Skeletal muscle tissue (tissue), 4 donors: ENCODE results near the gene KCTD16. TPM values are rescaled to one million over a fixed set of nuclear protein-coding genes. Genes with fewer than 3 reads are reported as not detected.

Experiments used
- H3K27ac ChIP-seq: one replicate; pipeline ENCODE4 v1.7.0; 2013; ENCODE audit warnings: mild to moderate bottlenecking, low read depth, low read length, inconsistent platforms
- H3K27me3 ChIP-seq, 3 donors: one replicate each; pipeline ENCODE4 v1.7.0; 2013; ENCODE audit warnings: low read length in 3 of 3; ENCODE audit not compliant: control insufficient read depth in 3 of 3, insufficient read depth in 3 of 3
- H3K36me3 ChIP-seq, 3 donors: one replicate each; pipeline ENCODE4 v1.7.0; 2013; ENCODE audit warnings: low read length in 3 of 3; ENCODE audit not compliant: control insufficient read depth in 3 of 3, insufficient read depth in 3 of 3
- H3K4me1 ChIP-seq, 3 donors: one replicate each; pipeline ENCODE4 v1.7.0; 2013; ENCODE audit warnings: low read length in 3 of 3, mild to moderate bottlenecking in 3 of 3; ENCODE audit not compliant: control insufficient read depth in 3 of 3, insufficient read depth in 3 of 3
- H3K4me3 ChIP-seq, 3 donors: one replicate each; pipeline ENCODE4 v1.7.0; 2013; ENCODE audit warnings: low read length in 3 of 3
- H3K9ac ChIP-seq, 3 donors: one replicate each; pipeline ENCODE4 v1.7.0; 2013; ENCODE audit warnings: low read length in 3 of 3, mild to moderate bottlenecking in 3 of 3, moderate library complexity in 2 of 3, low read depth in 1 of 3
- H3K9me3 ChIP-seq, 3 donors: one replicate each; pipeline ENCODE4 v1.7.0; 2013; ENCODE audit warnings: low read length in 3 of 3; ENCODE audit not compliant: control insufficient read depth in 3 of 3
- total RNA-seq: library from RNA; depleted of rRNA; stranded (reverse); fragments of >200 nt; gene quantifications from one replicate; pipeline ENCODE4 v1.2.3, GENCODE V29; 2014
- donor health status: Osteomylitis.

KCTD16 gene
- total RNA-seq, 1 donor from 2014 or later: under 0.01 TPM

DNA sequence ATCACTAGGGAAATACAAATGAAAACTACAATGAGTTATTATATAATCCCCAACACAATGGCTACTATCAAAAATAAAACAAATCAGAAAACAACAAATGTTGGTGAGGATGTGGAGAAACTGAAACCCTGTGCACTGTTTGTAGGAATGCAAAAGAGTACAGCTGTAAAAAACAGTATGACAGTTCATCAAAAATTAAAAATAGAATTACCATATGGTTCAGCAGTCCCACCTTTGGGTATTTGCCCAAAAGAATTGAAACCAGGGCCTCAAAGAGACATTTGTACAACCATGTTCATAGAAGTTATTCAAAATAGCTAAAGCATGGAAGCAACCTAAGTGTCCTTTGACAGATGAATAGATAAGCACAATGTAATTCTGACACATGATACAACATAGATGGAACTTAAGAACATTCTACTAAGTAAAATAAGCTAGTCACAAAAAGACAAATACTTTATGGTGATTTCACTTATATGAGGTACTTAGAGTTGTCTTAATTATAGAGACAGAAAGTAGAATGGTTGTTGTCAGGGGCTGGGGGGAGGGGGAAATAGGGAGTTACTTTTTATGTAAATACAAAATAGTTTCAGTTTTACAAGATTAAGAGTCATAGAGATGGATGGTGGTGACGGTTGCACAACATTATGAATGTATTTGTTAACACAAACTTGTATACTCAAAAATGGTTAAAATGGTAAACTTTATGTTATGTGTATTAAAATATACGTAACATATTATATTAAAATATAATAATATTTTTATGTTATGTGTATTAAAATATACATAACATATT is 102.8 kb downstream of the KCTD16 start:
- peaks cover 0 to 3% (median 0%) of the 10 kb centered on the region in 3 donors for H3K9me3 ChIP-seq
- H3K9ac ChIP-seq: no peak overlapping the region
- no peak overlapping the region for H3K27ac ChIP-seq
- no peak overlapping the region for H3K4me3 ChIP-seq
- H3K27me3 ChIP-seq: no peaks in the 10 kb centered on the region
- H3K4me1 ChIP-seq: peaks cover 0 to 3% (median 0%) of the 10 kb centered on the region in 3 donors
- H3K36me3 ChIP-seq: no peaks in the 10 kb centered on the region

DNA sequence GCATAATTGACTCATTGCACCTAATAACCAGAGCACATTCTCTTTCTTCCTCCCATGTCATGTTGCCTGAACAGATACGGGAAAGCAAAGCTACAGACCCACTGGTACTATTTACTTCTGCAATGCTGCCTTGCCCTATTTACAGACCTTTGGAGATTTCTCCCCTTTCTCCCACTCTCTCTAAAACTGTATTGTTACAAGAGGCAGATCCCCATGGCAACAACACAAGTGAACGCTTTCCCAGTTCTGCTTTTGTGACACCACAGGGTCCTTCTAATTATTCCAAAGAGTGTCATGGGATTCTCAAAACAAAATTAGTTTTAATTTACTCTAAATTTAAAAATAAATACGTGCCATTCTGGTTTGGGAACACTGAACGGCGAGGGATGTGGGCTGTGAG is 104.7 kb downstream of the KCTD16 start:
- Histone ChIP-seq H3K4me3 (no peak overlapping the region), H3K4me1 (peaks cover 0 to 3% (median 0%) of the 10 kb centered on the region in 3 donors), H3K27ac (no peak overlapping the region)

DNA sequence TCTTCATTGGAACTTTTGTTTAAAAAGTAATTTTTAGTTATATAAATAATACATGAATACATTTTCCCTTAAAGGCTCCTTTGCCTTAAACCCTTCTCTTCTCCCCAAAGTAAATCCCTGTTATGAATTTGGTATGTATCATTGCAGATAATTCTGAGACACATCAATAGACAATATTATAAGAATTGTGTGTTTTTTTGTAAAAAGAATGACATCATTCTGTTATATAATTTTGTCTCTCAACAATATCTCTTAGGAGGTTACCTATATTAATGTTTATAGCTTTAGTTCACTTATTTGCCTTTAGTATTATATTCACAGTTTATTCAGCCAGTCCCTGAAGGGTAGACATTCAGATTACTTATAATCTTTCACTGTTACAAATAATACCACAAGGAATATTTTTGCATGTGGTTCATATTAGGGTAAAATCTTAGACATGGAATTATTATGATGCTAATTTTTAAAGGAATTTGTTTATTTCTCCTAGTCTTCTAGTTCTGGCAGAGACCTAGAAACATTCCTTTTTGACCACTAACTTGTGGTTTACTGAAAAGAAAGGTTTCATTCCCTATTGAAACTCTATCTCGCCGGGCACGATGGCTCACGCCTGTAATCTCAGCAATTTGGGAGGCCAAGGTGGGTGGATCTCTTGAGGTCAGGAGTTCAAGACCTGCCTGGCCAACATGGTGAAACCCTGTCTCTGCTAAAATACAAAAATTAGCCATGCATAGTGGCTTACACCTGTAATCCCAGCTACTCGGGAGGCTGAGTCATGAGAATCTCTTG is 105.6 kb downstream of the KCTD16 start:
- Histone ChIP-seq H3K9me3 (no peaks in the 10 kb centered on the region), H3K4me3 (no peak overlapping the region), H3K27ac (no peak overlapping the region), H3K36me3 (no peaks in the 10 kb centered on the region), H3K27me3 (no peaks in the 10 kb centered on the region), H3K9ac (no peak overlapping the region), H3K4me1 (peaks cover 0 to 3% (median 0%) of the 10 kb centered on the region in 3 donors)

More for the DNA sequence above, 104.7 kb downstream of the KCTD16 start:
- H3K9ac ChIP-seq: no peak overlapping the region
- no peaks in the 10 kb centered on the region for H3K36me3 ChIP-seq
- no peaks in the 10 kb centered on the region for H3K9me3 ChIP-seq
- no peaks in the 10 kb centered on the region for H3K27me3 ChIP-seq

GRCh38 chr5:144281784-144282183 is 111.1 kb downstream of the KCTD16 start:
- Histone ChIP-seq H3K27me3 (no peaks in the 10 kb centered on the region), H3K36me3 (no peaks in the 10 kb centered on the region), H3K9me3 (no peaks in the 10 kb centered on the region), H3K4me3 (no peak overlapping the region), H3K4me1 (no peaks in the 10 kb centered on the region), H3K9ac (no peak overlapping the region), H3K27ac (no peak overlapping the region)

- Histone ChIP-seq H3K4me1 (no peaks in the 10 kb centered on the region), H3K27ac (no peak overlapping the region), H3K36me3 (no peaks in the 10 kb centered on the region), H3K27me3 (no peaks in the 10 kb centered on the region), H3K4me3 (no peak overlapping the region), H3K9ac (no peak overlapping the region), H3K9me3 (no peaks in the 10 kb centered on the region)
Measured at GRCh38 chr5:144284036-144284435, 113.4 kb downstream of the KCTD16 start.

DNA sequence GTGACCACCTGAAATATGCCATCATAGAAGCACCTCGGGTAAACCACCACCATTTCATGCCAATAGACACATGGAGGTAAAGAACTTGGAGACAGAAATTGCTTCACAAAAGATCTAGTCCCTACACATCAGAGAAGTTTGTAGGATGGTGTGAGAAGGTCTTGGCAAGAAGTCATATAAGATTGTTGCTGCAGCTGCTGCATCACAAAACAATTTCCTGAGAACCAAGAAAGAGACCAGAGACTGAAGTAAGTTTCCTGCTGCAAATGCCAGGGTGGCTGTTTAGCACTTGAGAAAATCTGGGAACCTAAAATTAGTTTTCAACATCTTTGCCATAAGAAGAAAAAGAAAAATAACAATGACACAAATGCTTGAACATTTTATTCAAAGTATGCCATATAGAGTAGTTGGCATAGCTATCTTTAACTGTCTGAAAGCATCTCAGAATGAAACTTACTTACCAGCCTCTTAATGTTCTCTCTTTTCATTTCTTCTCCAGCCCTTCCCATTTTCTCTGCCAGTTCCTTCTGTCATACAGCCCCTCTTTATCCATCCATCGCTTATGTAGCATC is 114.3 kb downstream of the KCTD16 start:
- Histone ChIP-seq H3K36me3 (no peaks in the 10 kb centered on the region), H3K27me3 (no peaks in the 10 kb centered on the region), H3K9me3 (no peaks in the 10 kb centered on the region), H3K9ac (no peak overlapping the region), H3K4me3 (no peak overlapping the region), H3K4me1 (no peaks in the 10 kb centered on the region), H3K27ac (no peak overlapping the region)

- H3K9ac ChIP-seq: no peak overlapping the region
Measured at GRCh38 chr5:144289277-144289676, 118.6 kb downstream of the KCTD16 start.

GRCh38 chr5:144292029-144292428 is 121.4 kb downstream of the KCTD16 start:
- Histone ChIP-seq H3K27me3 (no peaks in the 10 kb centered on the region), H3K36me3 (no peaks in the 10 kb centered on the region), H3K27ac (no peak overlapping the region), H3K9ac (no peak overlapping the region), H3K9me3 (no peaks in the 10 kb centered on the region), H3K4me3 (no peak overlapping the region), H3K4me1 (no peaks in the 10 kb centered on the region)

More at GRCh38 chr5:144289277-144289676, 118.6 kb downstream of the KCTD16 start:
- Histone ChIP-seq H3K36me3 (no peaks in the 10 kb centered on the region), H3K9me3 (no peaks in the 10 kb centered on the region), H3K4me3 (no peak overlapping the region), H3K27me3 (no peaks in the 10 kb centered on the region), H3K4me1 (no peaks in the 10 kb centered on the region), H3K27ac (no peak overlapping the region)

DNA sequence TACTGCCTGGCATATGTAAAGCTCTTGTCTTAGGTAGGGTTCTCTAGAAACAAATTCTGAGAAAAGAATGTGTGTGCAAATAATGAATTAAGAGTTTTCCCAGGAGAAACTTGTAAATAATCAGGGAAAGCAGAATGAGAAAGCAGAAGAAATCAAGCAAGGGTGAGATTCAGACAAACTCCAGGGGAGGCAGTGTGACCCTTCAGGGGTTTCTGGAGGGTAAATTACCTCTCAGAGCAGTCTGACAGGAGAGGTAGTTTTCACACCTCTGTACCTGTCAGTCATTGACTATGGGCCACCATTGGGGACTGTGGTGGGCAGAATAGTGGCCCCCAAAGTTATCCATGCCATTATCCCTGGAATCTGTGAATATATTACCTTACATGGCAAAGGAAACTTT is 124.6 kb downstream of the KCTD16 start:
- H3K9me3 ChIP-seq: no peaks in the 10 kb centered on the region
- no peak overlapping the region for H3K9ac ChIP-seq
- H3K36me3 ChIP-seq: no peaks in the 10 kb centered on the region
- no peaks in the 10 kb centered on the region for H3K27me3 ChIP-seq
- no peak overlapping the region for H3K4me3 ChIP-seq
- H3K4me1 ChIP-seq: no peaks in the 10 kb centered on the region
- H3K27ac ChIP-seq: no peak overlapping the region

- Histone ChIP-seq H3K27ac (no peak overlapping the region), H3K36me3 (no peaks in the 10 kb centered on the region), H3K4me3 (no peak overlapping the region), H3K9ac (no peak overlapping the region), H3K4me1 (no peaks in the 10 kb centered on the region), H3K27me3 (no peaks in the 10 kb centered on the region), H3K9me3 (no peaks in the 10 kb centered on the region)
Measured at GRCh38 chr5:144297081-144297480, 126.4 kb downstream of the KCTD16 start.
